Ishikawa (cell line): Measurements from ENCODE around the gene PWP2.

ENCODE experiments used
- CEBPB ChIP-seq: IDR thresholded peaks from 2 replicates; pipeline ENCODE4 v1.6.1; 2012
- CREB1 ChIP-seq: IDR thresholded peaks from 2 replicates; pipeline ENCODE4 v1.6.1; 2012; ENCODE audit warnings: low read depth
- EGR1 ChIP-seq: IDR thresholded peaks from 2 replicates; pipeline ENCODE4 v1.6.1; 2012
- EP300 ChIP-seq: IDR thresholded peaks from 2 replicates; pipeline ENCODE4 v1.6.1; 2012; ENCODE audit warnings: borderline replicate concordance
- FOXM1 ChIP-seq: IDR thresholded peaks from 2 replicates; pipeline ENCODE4 v1.6.1; 2012; ENCODE audit warnings: low read depth, borderline replicate concordance
- MAX ChIP-seq: IDR thresholded peaks from 2 replicates; pipeline ENCODE4 v1.6.1; 2012
- NFIC ChIP-seq: IDR thresholded peaks from 2 replicates; pipeline ENCODE4 v1.6.1; 2012
- RAD21 ChIP-seq: IDR thresholded peaks from 2 replicates; pipeline ENCODE4 v1.6.1; 2012; ENCODE audit warnings: low read depth
- REST ChIP-seq: IDR thresholded peaks from 2 replicates; pipeline ENCODE4 v1.6.1; 2012; ENCODE audit warnings: low read depth, mild to moderate bottlenecking
- TAF1 ChIP-seq: IDR thresholded peaks from 2 replicates; pipeline ENCODE4 v1.6.1; 2012; ENCODE audit warnings: low read depth, mild to moderate bottlenecking
- TCF12 ChIP-seq: IDR thresholded peaks from 2 replicates; pipeline ENCODE4 v1.6.1; 2012; ENCODE audit warnings: low read depth
- TEAD4 ChIP-seq: IDR thresholded peaks from 2 replicates; pipeline ENCODE4 v1.6.1; 2012
- USF1 ChIP-seq: IDR thresholded peaks from 2 replicates; pipeline ENCODE4 v1.6.1; 2012
- YY1 ChIP-seq: IDR thresholded peaks from 2 replicates; pipeline ENCODE4 v1.6.1; 2012; ENCODE audit warnings: low read depth
- ZBTB7A ChIP-seq: IDR thresholded peaks from 2 replicates; pipeline ENCODE4 v1.6.1; 2012; ENCODE audit warnings: low read depth

The PWP2 gene

GRCh38 chr21:44087426-44088400, 19.5 kb upstream of the PWP2 start:
- TF ChIP-seq FOXM1 (no peak), USF1 (no peak), EP300 (no peak), REST (no peak), RAD21 (no peak), CEBPB (no peak), MAX (no peak), CREB1 (no peak), TCF12 (no peak), EGR1 (no peak), TAF1 (no peak), NFIC (no peak), TEAD4 (no peak), YY1 (no peak), ZBTB7A (no peak)

GRCh38 chr21:44088401-44088780, 18.8 kb upstream of the PWP2 start:
- TF ChIP-seq USF1: no peak
- TF ChIP-seq TEAD4: no peak
- no peak for TF ChIP-seq TAF1
- TF ChIP-seq CREB1: no peak
- no peak for TF ChIP-seq RAD21
- TF ChIP-seq ZBTB7A: no peak
- no peak for TF ChIP-seq EGR1
- no peak for TF ChIP-seq EP300
- TF ChIP-seq CEBPB: no peak
- no peak for TF ChIP-seq REST
- TF ChIP-seq MAX: no peak
- TF ChIP-seq YY1: no peak
- TF ChIP-seq NFIC: no peak
- TF ChIP-seq FOXM1: no peak
- no peak for TF ChIP-seq TCF12

- no peak for TF ChIP-seq EGR1
- no peak for TF ChIP-seq EP300
- TF ChIP-seq ZBTB7A: no peak
- TF ChIP-seq YY1: no peak
- no peak for TF ChIP-seq MAX
- no peak for TF ChIP-seq TCF12
- TF ChIP-seq CEBPB: no peak
- TF ChIP-seq REST: no peak
- TF ChIP-seq TEAD4: no peak
- TF ChIP-seq CREB1: no peak
Measured at GRCh38 chr21:44089001-44089911, 17.9 kb upstream of the PWP2 start.
